GM19372 (cell line): Measurements from ENCODE around the gene AIPL1.

Experiments used
- ATAC-seq: cut with Tn5 transposase; IDR thresholded peaks from one replicate; pipeline ENCODE4 v1.9.1; 2021; ENCODE audit warnings: mild to moderate bottlenecking, low read depth, moderate library complexity; ENCODE audit not compliant: unreplicated experiment

The AIPL1 gene

DNA sequence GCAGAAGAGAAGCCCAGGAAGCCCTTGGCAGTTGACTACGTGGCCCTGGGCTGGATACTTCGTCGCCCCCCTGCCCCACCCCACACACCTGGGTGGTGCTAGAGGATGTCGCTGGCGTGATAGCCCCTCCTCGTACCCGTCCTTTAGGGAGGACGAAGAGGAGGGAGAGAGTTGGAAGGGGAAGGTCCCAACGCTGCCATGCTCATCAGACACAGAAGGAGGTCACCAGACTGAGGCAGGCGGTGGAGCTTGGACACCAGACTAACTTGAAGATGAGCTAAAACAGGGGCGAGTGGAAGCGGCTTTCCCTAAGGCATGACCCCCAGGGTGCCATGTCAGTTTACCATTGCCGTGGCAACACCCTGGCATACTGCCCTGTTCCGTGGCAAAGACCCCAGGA lies 11.0 kb downstream of the AIPL1 start:
- ATAC-seq, result no peak

GRCh38 chr17:6422654-6423241 lies 12.2 kb downstream of the AIPL1 start:
- ATAC-seq, result no peak

- ATAC-seq, result no peak
Observed at GRCh38 chr17:6421700-6422604, 13.0 kb downstream of the AIPL1 start.

- ATAC-seq, result no peak
Observed at GRCh38 chr17:6420173-6420641, 14.7 kb downstream of the AIPL1 start.

GRCh38 chr17:6415616-6416015 lies 19.3 kb downstream of the AIPL1 start:
- no peak for ATAC-seq

DNA sequence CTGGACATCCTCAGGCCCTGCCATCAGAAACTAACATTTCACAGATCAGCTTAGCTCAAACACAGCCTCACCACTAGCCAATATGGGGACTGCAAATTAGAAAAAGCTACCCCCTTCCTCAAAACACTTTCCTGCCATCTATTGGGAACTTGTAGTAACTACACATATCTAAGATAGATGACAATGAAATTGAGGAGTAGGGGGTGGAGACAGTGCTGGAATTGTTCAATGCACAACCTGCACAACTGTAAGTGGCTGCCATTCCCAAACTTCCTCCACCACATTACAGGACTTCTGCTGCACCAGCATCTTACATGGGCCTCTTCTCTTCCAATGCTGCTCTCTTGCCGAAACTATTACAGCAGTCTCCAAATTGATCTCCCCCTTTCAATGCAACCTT lies 21.9 kb downstream of the AIPL1 start:
- ATAC-seq, result no peak

GRCh38 chr17:6408735-6409134 lies 26.2 kb downstream of the AIPL1 start:
- ATAC-seq, result no peak

GRCh38 chr17:6408276-6408675 lies 26.6 kb downstream of the AIPL1 start:
- no peak for ATAC-seq

DNA sequence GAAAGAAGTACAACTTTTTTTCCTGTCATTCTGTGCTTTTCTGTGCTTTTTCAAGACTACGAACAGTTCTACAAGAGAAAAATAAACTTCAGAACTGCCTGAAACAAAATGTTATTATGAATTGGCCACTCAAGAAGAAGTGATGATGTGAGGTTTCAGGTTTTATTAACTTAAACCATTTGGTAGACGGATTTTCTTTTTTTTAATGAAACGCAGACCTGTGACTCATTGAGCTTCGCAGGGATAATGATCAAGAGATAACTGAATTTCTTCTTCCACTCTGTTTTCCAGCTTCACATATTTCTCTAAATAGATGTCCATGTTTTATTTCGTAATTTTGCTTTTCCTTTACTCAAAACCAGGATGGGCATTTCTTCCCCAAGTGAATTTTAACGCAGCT lies 32.7 kb downstream of the AIPL1 start:
- ATAC-seq, result no peak

DNA sequence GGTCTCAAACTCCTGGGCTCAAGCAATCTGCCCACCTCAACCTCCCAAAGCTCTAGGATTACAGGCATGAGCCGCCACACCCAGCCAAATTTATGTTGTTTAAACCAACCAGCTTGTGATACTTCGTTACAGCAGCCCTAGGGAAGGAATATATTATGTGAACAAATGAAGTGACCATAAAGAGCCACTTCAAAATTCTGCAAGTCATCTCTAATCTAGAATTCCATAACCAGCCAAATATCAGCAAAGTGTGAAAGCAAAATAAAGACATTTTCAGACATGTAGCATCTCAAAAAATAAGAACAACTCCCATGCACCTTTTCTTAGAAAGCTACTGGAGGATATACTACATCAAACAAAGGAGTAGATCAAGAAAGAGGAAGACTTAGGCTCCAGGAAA lies 36.0 kb downstream of the AIPL1 start:
- ATAC-seq, result no peak

GRCh38 chr17:6394055-6394606 lies 40.8 kb downstream of the AIPL1 start:
- ATAC-seq, result no peak

- no peak for ATAC-seq
Observed at GRCh38 chr17:6393351-6393952, 41.5 kb downstream of the AIPL1 start.

- no peak for ATAC-seq
Observed at GRCh38 chr17:6392609-6393350, 42.1 kb downstream of the AIPL1 start.

- no peak for ATAC-seq
Observed at GRCh38 chr17:6388416-6388815, 46.5 kb downstream of the AIPL1 start.

- ATAC-seq, result no peak
Observed at GRCh38 chr17:6387858-6388257, 47.1 kb downstream of the AIPL1 start.

DNA sequence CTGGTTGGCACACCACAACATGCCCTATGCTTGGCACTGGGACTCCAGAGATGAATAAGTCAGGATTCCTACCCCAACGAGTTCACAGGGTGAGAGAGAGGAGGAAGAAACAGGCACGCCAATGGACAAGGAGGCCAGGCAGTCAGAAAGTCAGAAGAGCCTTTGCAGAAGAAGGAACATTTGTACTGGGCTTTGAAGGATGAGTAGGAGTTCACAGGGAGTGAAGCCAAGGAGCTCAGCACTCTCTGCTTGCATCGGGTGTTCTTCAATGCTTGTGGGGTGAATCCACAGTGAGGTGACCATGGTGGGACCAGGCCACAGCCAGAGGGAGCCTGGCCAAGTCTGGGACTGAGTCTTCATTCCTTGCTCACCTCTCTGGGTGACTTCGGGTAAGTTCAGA lies 47.5 kb downstream of the AIPL1 start:
- ATAC-seq, result no peak

- ATAC-seq, result no peak
Observed at GRCh38 chr17:6386041-6386630, 48.8 kb downstream of the AIPL1 start.

GRCh38 chr17:6384481-6384880 lies 50.4 kb downstream of the AIPL1 start:
- no peak for ATAC-seq

DNA sequence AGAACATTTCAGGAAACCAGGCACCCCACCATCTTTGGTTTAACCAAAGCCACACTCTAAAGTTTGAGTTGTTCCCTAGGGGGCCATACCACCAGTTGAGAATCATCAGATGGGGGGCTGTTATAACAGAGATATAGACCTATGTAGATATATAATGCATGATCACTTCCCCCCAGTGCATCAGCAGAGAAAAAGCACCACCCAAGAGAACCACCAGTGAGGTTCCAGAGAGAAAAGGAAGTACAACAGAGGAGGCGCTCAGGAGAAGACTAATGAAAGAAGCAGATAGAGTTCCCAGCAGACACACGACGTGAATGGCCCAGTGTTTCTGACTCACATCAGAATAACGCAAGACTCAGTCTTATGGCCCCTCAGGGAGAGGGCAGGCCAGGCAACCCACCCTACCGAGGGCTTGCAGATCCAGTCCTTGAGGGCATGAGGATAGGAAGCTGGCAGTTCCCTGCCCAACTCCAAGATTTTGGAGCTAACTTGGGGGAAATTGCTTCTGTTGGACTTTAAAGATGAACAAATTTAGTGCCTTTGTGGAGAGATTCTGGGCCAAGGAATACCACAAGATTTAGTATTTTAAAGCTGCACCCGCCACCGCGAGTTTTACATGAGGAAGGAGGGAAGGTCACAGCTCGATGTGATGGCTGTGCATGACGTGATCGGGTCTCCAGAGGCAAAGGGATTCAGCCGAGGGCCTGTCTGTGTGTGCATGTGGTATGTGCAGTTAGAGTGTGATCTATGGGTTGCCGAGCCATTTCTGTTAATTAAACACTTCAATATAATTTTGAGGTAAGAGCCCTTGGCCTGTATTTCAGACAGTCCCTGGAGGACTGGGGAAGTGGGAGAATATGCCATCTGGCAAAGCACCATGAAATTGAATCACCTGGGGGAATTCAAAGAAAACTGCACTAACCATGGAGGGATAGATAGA lies 53.1 kb downstream of the AIPL1 start:
- no peak for ATAC-seq
